ENCODE data around the gene ZHX3.

DNA sequence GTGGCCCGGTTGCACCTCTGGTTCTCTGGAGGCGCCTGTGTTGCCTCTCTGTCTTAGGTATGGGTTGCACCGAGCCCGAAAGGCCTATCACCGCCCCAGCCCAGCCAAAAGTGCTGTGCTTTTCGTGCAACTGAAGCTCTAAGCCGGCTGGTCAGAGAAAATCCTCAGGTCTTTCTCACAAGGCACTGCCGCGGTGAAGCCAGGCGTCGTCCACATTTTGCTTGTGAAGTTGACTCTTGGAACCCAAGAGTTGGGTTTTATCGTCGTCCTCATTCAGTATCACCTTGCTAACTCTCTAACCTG lies 49.8 kb upstream of the ZHX3 start:
- TF ChIP-seq, protein P1, sequence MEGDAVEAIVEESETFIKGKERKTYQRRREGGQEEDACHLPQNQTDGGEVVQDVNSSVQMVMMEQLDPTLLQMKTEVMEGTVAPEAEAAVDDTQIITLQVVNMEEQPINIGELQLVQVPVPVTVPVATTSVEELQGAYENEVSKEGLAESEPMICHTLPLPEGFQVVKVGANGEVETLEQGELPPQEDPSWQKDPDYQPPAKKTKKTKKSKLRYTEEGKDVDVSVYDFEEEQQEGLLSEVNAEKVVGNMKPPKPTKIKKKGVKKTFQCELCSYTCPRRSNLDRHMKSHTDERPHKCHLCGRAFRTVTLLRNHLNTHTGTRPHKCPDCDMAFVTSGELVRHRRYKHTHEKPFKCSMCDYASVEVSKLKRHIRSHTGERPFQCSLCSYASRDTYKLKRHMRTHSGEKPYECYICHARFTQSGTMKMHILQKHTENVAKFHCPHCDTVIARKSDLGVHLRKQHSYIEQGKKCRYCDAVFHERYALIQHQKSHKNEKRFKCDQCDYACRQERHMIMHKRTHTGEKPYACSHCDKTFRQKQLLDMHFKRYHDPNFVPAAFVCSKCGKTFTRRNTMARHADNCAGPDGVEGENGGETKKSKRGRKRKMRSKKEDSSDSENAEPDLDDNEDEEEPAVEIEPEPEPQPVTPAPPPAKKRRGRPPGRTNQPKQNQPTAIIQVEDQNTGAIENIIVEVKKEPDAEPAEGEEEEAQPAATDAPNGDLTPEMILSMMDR (IDR thresholded peaks at IDR 0.05; ENCODE audit: low read depth, low read length, missing input control): no peak
- TF ChIP-seq TAF1 (conservative IDR thresholded peaks at IDR 0.05): no peak
- TF ChIP-seq, protein P2, sequence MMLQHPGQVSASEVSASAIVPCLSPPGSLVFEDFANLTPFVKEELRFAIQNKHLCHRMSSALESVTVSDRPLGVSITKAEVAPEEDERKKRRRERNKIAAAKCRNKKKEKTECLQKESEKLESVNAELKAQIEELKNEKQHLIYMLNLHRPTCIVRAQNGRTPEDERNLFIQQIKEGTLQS (IDR thresholded peaks at IDR 0.05): no peak
- TF ChIP-seq GABPA (IDR thresholded peaks at IDR 0.05 in 1 of 2, conservative IDR thresholded peaks at IDR 0.05 in 1 of 2): no peak
- no peak for TF ChIP-seq FOXA1 (IDR thresholded peaks at IDR 0.05)
- TF ChIP-seq, protein P3, sequence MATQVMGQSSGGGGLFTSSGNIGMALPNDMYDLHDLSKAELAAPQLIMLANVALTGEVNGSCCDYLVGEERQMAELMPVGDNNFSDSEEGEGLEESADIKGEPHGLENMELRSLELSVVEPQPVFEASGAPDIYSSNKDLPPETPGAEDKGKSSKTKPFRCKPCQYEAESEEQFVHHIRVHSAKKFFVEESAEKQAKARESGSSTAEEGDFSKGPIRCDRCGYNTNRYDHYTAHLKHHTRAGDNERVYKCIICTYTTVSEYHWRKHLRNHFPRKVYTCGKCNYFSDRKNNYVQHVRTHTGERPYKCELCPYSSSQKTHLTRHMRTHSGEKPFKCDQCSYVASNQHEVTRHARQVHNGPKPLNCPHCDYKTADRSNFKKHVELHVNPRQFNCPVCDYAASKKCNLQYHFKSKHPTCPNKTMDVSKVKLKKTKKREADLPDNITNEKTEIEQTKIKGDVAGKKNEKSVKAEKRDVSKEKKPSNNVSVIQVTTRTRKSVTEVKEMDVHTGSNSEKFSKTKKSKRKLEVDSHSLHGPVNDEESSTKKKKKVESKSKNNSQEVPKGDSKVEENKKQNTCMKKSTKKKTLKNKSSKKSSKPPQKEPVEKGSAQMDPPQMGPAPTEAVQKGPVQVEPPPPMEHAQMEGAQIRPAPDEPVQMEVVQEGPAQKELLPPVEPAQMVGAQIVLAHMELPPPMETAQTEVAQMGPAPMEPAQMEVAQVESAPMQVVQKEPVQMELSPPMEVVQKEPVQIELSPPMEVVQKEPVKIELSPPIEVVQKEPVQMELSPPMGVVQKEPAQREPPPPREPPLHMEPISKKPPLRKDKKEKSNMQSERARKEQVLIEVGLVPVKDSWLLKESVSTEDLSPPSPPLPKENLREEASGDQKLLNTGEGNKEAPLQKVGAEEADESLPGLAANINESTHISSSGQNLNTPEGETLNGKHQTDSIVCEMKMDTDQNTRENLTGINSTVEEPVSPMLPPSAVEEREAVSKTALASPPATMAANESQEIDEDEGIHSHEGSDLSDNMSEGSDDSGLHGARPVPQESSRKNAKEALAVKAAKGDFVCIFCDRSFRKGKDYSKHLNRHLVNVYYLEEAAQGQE (IDR thresholded peaks at IDR 0.05): no peak
- TF ChIP-seq YY1 (IDR thresholded peaks at IDR 0.05): no peak
- TF ChIP-seq SP1 (IDR thresholded peaks at IDR 0.05): no peak
- TF ChIP-seq RAD21 (IDR thresholded peaks at IDR 0.05): no peak
- TF ChIP-seq, protein P4, sequence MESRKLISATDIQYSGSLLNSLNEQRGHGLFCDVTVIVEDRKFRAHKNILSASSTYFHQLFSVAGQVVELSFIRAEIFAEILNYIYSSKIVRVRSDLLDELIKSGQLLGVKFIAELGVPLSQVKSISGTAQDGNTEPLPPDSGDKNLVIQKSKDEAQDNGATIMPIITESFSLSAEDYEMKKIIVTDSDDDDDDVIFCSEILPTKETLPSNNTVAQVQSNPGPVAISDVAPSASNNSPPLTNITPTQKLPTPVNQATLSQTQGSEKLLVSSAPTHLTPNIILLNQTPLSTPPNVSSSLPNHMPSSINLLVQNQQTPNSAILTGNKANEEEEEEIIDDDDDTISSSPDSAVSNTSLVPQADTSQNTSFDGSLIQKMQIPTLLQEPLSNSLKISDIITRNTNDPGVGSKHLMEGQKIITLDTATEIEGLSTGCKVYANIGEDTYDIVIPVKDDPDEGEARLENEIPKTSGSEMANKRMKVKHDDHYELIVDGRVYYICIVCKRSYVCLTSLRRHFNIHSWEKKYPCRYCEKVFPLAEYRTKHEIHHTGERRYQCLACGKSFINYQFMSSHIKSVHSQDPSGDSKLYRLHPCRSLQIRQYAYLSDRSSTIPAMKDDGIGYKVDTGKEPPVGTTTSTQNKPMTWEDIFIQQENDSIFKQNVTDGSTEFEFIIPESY (IDR thresholded peaks at IDR 0.05): no peak
- TF ChIP-seq JUND (IDR thresholded peaks at IDR 0.05): no peak
- no peak for TF ChIP-seq EGR1 (IDR thresholded peaks at IDR 0.05; ENCODE audit: low read depth in 2 of 2)

Data from liver (tissue), 3 donors.